HepG2 (cell line): ENCODE results near the gene TGM2. TPM values are rescaled to one million over a fixed set of nuclear protein-coding genes. Genes with fewer than 3 reads are reported as not detected.
A peak's percentile ranks its signal among the peaks of the same experiment; 100 is the strongest.

ENCODE experiments used
- ATAC-seq: fragments of 200-7000 bp; cut with Tn5 transposase; 3 replicates; pipeline ENCODE4 v1.9.1; 2020; ENCODE audit warnings: mild to moderate bottlenecking, moderate library complexity
- BruUV-seq: library from RNA; stranded (reverse); fragments of 400-500 nt; replicated peaks from 2 replicates; lab custom pipeline; 2021; lab: Mats Ljungman, UMichigan
- CTCF ChIA-PET: fragments of 300-600 bp; formaldehyde crosslinking; extraction: SDS; loops from one replicate; lab custom pipeline; 2021; ENCODE audit warnings: low total read pairs, inconsistent platforms, low intra/inter-chr PET ratio; lab: Yijun Ruan, JAX
- POLR2A ChIA-PET: fragments of 350-600 bp; sonication (Branson Sonifier 250); formaldehyde crosslinking; loops from one replicate; lab custom pipeline; 2020; ENCODE audit warnings: antibody characterized with exemption, inconsistent platforms; lab: Yijun Ruan, JAX
- DNase-seq: peaks from one replicate; pipeline ENCODE4 v3.0.0-alpha.2; 2015; ENCODE audit warnings: low spot score
- FAIRE-seq: peaks from 3 replicates; lab custom pipeline; 2011; peaks lifted over from hg19 to GRCh38; lab: Jason Lieb, UNC
- H2AFZ ChIP-seq: one replicate; pipeline ENCODE4 v1.6.1; 2011; ENCODE audit warnings: low read length, inconsistent platforms
- H3K27ac ChIP-seq: fragments of 300-600 bp; 3 replicates; pipeline ENCODE4 v1.8.0; 2011; ENCODE audit warnings: mixed run types, mild to moderate bottlenecking, mixed read lengths, low read length, inconsistent platforms; ENCODE audit not compliant: insufficient read depth; ENCODE audit errors: extremely low read length
- H3K27me3 ChIP-seq, 2 experiments: fragments of 200-600 bp in 1 of 2; 2 replicates in 1 of 2; 3 replicates in 1 of 2; pipeline versions ENCODE4 v1.6.0 to v1.8.0; 2011; ENCODE audit warnings: low read length in 2 of 2, mild to moderate bottlenecking in 2 of 2, moderate library complexity in 2 of 2, inconsistent platforms in 1 of 2; ENCODE audit not compliant: insufficient read depth in 2 of 2, control insufficient read depth in 1 of 2
- H3K36me3 ChIP-seq, 2 experiments: fragments of 200-600 bp in 1 of 2; replicated peaks in 1 of 2; 2 replicates in 1 of 2; 3 replicates in 1 of 2; pipeline versions ENCODE4 v1.5.1 to v1.8.0; 2011; ENCODE audit warnings: low read length in 2 of 2, inconsistent platforms in 1 of 2; ENCODE audit not compliant: insufficient read depth in 2 of 2, control insufficient read depth in 1 of 2
- H3K4me1 ChIP-seq: 2 replicates; pipeline ENCODE4 v1.5.1; 2012; ENCODE audit warnings: low read length, inconsistent platforms; ENCODE audit not compliant: insufficient read depth
- H3K4me2 ChIP-seq: 2 replicates; pipeline ENCODE4 v1.6.0; 2011; ENCODE audit warnings: low read depth, low read length, inconsistent platforms
- H3K4me3 ChIP-seq, 3 experiments: fragments of 200-600 bp in 1 of 3; sonication (generic), shearing (Covaris generic) in 1 of 3; replicated peaks in 1 of 3; 2 replicates each; pipeline ENCODE4 v1.5.1; 2011 to 2016; ENCODE audit warnings: low read length in 3 of 3, inconsistent platforms in 2 of 3, low read depth in 2 of 3, mild to moderate bottlenecking in 2 of 3, control low read depth in 1 of 3, mixed read lengths in 1 of 3; ENCODE audit not compliant: insufficient read depth in 1 of 3
- H3K79me2 ChIP-seq: one replicate; pipeline ENCODE4 v1.6.1; 2011; ENCODE audit warnings: low read length, inconsistent platforms; ENCODE audit not compliant: insufficient read depth
- H3K9ac ChIP-seq: 2 replicates; pipeline ENCODE4 v1.6.0; 2011; ENCODE audit warnings: mild to moderate bottlenecking, low read depth, low read length, inconsistent platforms; ENCODE audit not compliant: insufficient read depth
- H3K9me3 ChIP-seq: 2 replicates; pipeline ENCODE4 v1.5.1; 2012; ENCODE audit warnings: mild to moderate bottlenecking, low read length
- H4K20me1 ChIP-seq: 2 replicates; pipeline ENCODE4 v1.6.0; 2011; ENCODE audit warnings: inconsistent platforms, mild to moderate bottlenecking, low read length, moderate library complexity; ENCODE audit not compliant: insufficient read depth
- DBP ChIP-seq: sonication (generic); formaldehyde crosslinking; IDR thresholded peaks from 2 replicates; pipeline ENCODE4 v1.4.0; 2020; ENCODE audit warnings: missing genetic modification reagents; ENCODE audit errors: not compliant biosample characterization
- MEIS1 ChIP-seq: sonication (generic); formaldehyde crosslinking; IDR thresholded peaks from 2 replicates; pipeline ENCODE4 v1.9.0; 2021; ENCODE audit warnings: mild to moderate bottlenecking, missing genetic modification reagents, moderate library complexity, borderline replicate concordance
- MTA1 ChIP-seq: sonication (generic); formaldehyde crosslinking; IDR thresholded peaks from 2 replicates; pipeline ENCODE4 v1.4.0; 2020; ENCODE audit warnings: missing genetic modification reagents, mild to moderate bottlenecking, borderline replicate concordance
- PAXIP1 ChIP-seq: sonication (generic); formaldehyde crosslinking; conservative IDR thresholded peaks from 2 replicates; pipeline ENCODE4 v1.4.0; 2020; ENCODE audit warnings: mild to moderate bottlenecking, missing genetic modification reagents, moderate library complexity
- RNF219 ChIP-seq: sonication (generic); formaldehyde crosslinking; IDR thresholded peaks from 2 replicates; pipeline ENCODE4 v1.5.0; 2020; ENCODE audit warnings: mild to moderate bottlenecking, missing genetic modification reagents
- TCF12 ChIP-seq, 2 experiments: fragments of 450-650 bp in 1 of 2; sonication (generic) in 1 of 2; formaldehyde crosslinking in 1 of 2; IDR thresholded peaks; 2 replicates each; pipeline versions ENCODE4 v1.6.1 to v1.8.0; 2017 to 2022; ENCODE audit warnings: antibody characterized with exemption in 1 of 2, mild to moderate bottlenecking in 1 of 2, missing genetic modification reagents in 1 of 2, moderate library complexity in 1 of 2
- TOPORS ChIP-seq: sonication (generic); formaldehyde crosslinking; IDR thresholded peaks from 2 replicates; pipeline ENCODE4 v1.8.0; 2023; ENCODE audit warnings: mild to moderate bottlenecking, missing genetic modification reagents
- ZBTB33 ChIP-seq: sonication (generic); formaldehyde crosslinking; IDR thresholded peaks from 2 replicates; pipeline ENCODE4 v1.4.0; 2020; ENCODE audit warnings: missing genetic modification reagents
- ZNF225 ChIP-seq: sonication (generic); formaldehyde crosslinking; IDR thresholded peaks from 2 replicates; pipeline ENCODE4 v1.4.0; 2020; ENCODE audit warnings: mild to moderate bottlenecking, missing genetic modification reagents
- ZNF235 ChIP-seq: sonication (generic); formaldehyde crosslinking; IDR thresholded peaks from 2 replicates; pipeline ENCODE4 v1.8.1; 2023; ENCODE audit warnings: mild to moderate bottlenecking, missing genetic modification reagents, borderline replicate concordance
- WGBS: methylation state at CpG from one replicate; pipeline ENCODE4 v1.1.6; 2017; ENCODE audit warnings: low lambda C conversion rate; 5-methylcytosine and 5-hydroxymethylcytosine counted together
- in situ Hi-C: cut with HindIII; loops from 2 replicates; pipeline ENCODE4 v1.10.0; 2017; ENCODE audit warnings: low pct_unique_long_range_greater_than_20kb; ENCODE audit not compliant: extremely low pct_ligation_motif_present
- intact Hi-C: fragments of 100-400 bp; cut with micrococcal nuclease; formaldehyde crosslinking; loops from one replicate; pipeline ENCODE4 v1.10.0; 2022; ENCODE audit not compliant: unreplicated experiment
- polyA plus RNA-seq, 8 experiments: library from polyadenylated mRNA; depleted of rRNA in 3 of 8; stranded (reverse) in 7 of 8; unstranded in 1 of 8; fragments of >200 nt; fragmentation: Illumina TruSeq in 4 of 8; extraction: Trizol in 4 of 8; gene quantifications; 2 replicates each; pipeline versions ENCODE4 v1.2.1 to v1.2.3, GENCODE V29; 2011 to 2016; ENCODE audit warnings: low read depth in 4 of 8, missing spikeins in 1 of 8, mixed read lengths in 1 of 8; ENCODE audit not compliant: insufficient read depth in 1 of 8
- total RNA-seq, 5 experiments: library from RNA; depleted of rRNA; stranded (reverse); fragments of >200 nt; fragmentation: Illumina TruSeq; extraction: Trizol; gene quantifications; 2 replicates each; pipeline ENCODE4 v1.2.3, GENCODE V29; 2016; ENCODE audit warnings: low read depth in 1 of 5

TGM2 gene
- total and polyA plus RNA-seq, 2 of the 13 experiments (the other 11 are each of a cell fraction or from before 2014, with no cell fraction given), result 4.2 to 46.4 TPM

- intact Hi-C loops, result no loop called here
- CTCF ChIA-PET, result no interaction called here
- Histone ChIP-seq H4K20me1 (no peaks in the 10 kb centered on the region), H3K4me1 (peaks cover 16% of the 10 kb centered on the region), H3K36me3 (peaks cover 12 to 19% of the 10 kb centered on the region in 2 experiments; a peak in 4 of 5 replicates), H3K9me3 (no peaks in the 10 kb centered on the region), H3K9ac (no peak overlapping the region), H3K27me3 (no peaks in the 10 kb centered on the region), H3K27ac (no peak overlapping the region), H3K4me2 (no peak overlapping the region), H3K4me3 (no peak overlapping the region), H3K79me2 (no peaks in the 10 kb centered on the region), H2AFZ (no peak overlapping the region)
- no peak for FAIRE-seq
- POLR2A ChIA-PET, result interaction anchor here (1.0 to 2.2 kb wide), 2 partner anchors 9 to 119 kb away, joined by 3 to 14 read pairs; partner anchors contain the start of gene RPRD1B
- no TSS peak for BruUV-seq
- ATAC-seq, result no peak
- 97% methylated on average over 22 of the region's 22 CpGs for WGBS
- in situ Hi-C loops, result no loop called here
- no peak for DNase-seq
- TF ChIP-seq MTA1 (peak; percentile 63; the same call in 1 of the 2 replicates), TOPORS (no peak), MEIS1 (no peak), RNF219 (CRISPR knock-in tag) (no peak), TCF12 (IDR thresholded peaks at IDR 0.05) (no peak), TCF12 (CRISPR knock-in tag; IDR thresholded peaks at IDR 0.05) (no peak), ZBTB33 (peak; percentile 54), ZNF235 (no peak), DBP (CRISPR knock-in tag) (no peak), PAXIP1 (no peak), ZNF225 (CRISPR knock-in tag) (peak; percentile 82; the same call in 1 of the 2 replicates)
Measured at GRCh38 chr20:38152621-38153221, 12.3 kb downstream of the TGM2 start.
